Left lung (tissue), 10 donors: ENCODE results near the gene ABHD6. TPM values are rescaled to one million over a fixed set of nuclear protein-coding genes. Genes with fewer than 3 reads are reported as not detected.

Experiments used
- ATAC-seq: fragments of 200-7000 bp; cut with Tn5 transposase; one replicate; pipeline ENCODE4 v1.9.1; 2020; ENCODE audit warnings: moderate library complexity
- DNase-seq, 4 donors: peaks; one replicate each; pipeline ENCODE4 v3.0.0-alpha.2; 2013 to 2020
- H3K27ac ChIP-seq, 2 donors: fragments of 200-600 bp; sonication (generic) in 1 of 2; one replicate each; pipeline versions ENCODE4 v1.5.0 to v1.8.0; 2020 to 2021
- H3K27me3 ChIP-seq, 2 donors: fragments of 200-600 bp; sonication (generic) in 1 of 2; one replicate each; pipeline versions ENCODE4 v1.5.0 to v1.8.0; 2020 to 2021
- H3K36me3 ChIP-seq, 2 donors: fragments of 200-600 bp; sonication (generic) in 1 of 2; one replicate each; pipeline versions ENCODE4 v1.5.0 to v1.8.0; 2020 to 2021
- H3K4me1 ChIP-seq, 2 donors: fragments of 200-600 bp; one replicate each; pipeline ENCODE4 v1.8.0; 2021
- H3K4me3 ChIP-seq, 2 donors: fragments of 200-600 bp; sonication (generic) in 1 of 2; one replicate each; pipeline versions ENCODE4 v1.5.0 to v1.8.0; 2020 to 2021; ENCODE audit warnings: mild to moderate bottlenecking in 1 of 2
- H3K9me3 ChIP-seq, 2 donors: fragments of 200-600 bp; sonication (generic) in 1 of 2; one replicate each; pipeline versions ENCODE4 v1.5.0 to v1.8.0; 2020 to 2021
- intact Hi-C, 2 donors: fragments of 100-400 bp; cut with DNase I; formaldehyde crosslinking; loops; one replicate each; pipeline versions ENCODE4 v1.11.2 to v1.14.2; 2022
- polyA plus RNA-seq, 6 donors: library from polyadenylated mRNA; unstranded; fragments of 120-200 nt; gene quantifications; one replicate each; pipeline ENCODE4 v1.2.1, GENCODE V29; 2013; ENCODE audit not compliant: insufficient read length in 6 of 6
- total RNA-seq, 2 donors: library from RNA; stranded (reverse); fragmentation: NEBNext Ultra II Directional; extraction: Animal tissue kit (Norgen Biotek cat#: 25700); gene quantifications; one replicate each; pipeline ENCODE4 v1.2.1, GENCODE V29; 2021
- TF ChIP-seq, protein P1 (sequence below), 2 donors: fragments of 200-600 bp; sonication (generic) in 1 of 2; IDR thresholded peaks; one replicate each; pipeline versions ENCODE4 v1.5.0 to v1.8.0; 2021; ENCODE audit warnings: antibody characterized with exemption in 2 of 2
- donor health status: DM: no; HTN: yes; CAD: no.
- donor health status: DM: no; HTN: no; CAD: no.

Gene ABHD6
- total and polyA plus RNA-seq, 8 donors: 4.8 to 12.7 (median 8.2) TPM

GRCh38 chr3:58323529-58324390, 86.2 kb downstream of the ABHD6 start:
- H3K27me3 ChIP-seq: no peaks in the 10 kb centered on the region
- ATAC-seq (no peak), DNase-seq (no peak)
- peaks cover 0 to 9% of the 10 kb centered on the region in 2 donors for H3K4me1 ChIP-seq
- TF ChIP-seq, protein P1, sequence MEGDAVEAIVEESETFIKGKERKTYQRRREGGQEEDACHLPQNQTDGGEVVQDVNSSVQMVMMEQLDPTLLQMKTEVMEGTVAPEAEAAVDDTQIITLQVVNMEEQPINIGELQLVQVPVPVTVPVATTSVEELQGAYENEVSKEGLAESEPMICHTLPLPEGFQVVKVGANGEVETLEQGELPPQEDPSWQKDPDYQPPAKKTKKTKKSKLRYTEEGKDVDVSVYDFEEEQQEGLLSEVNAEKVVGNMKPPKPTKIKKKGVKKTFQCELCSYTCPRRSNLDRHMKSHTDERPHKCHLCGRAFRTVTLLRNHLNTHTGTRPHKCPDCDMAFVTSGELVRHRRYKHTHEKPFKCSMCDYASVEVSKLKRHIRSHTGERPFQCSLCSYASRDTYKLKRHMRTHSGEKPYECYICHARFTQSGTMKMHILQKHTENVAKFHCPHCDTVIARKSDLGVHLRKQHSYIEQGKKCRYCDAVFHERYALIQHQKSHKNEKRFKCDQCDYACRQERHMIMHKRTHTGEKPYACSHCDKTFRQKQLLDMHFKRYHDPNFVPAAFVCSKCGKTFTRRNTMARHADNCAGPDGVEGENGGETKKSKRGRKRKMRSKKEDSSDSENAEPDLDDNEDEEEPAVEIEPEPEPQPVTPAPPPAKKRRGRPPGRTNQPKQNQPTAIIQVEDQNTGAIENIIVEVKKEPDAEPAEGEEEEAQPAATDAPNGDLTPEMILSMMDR (IDR thresholded peaks at IDR 0.05): no peak
- H3K36me3 ChIP-seq: peaks cover 0 to 5% of the 10 kb centered on the region in 2 donors
- H3K9me3 ChIP-seq: no peaks in the 10 kb centered on the region
- H3K4me3 ChIP-seq: no peak overlapping the region
- no peak overlapping the region for H3K27ac ChIP-seq
- intact Hi-C loops: no loop called here

- no peaks in the 10 kb centered on the region for H3K9me3 ChIP-seq
- H3K4me3 ChIP-seq: no peak overlapping the region
- TF ChIP-seq, protein P1 (IDR thresholded peaks at IDR 0.05): no peak
- DNase-seq (no peak), ATAC-seq (no peak)
- intact Hi-C loops: no loop called here
- no peaks in the 10 kb centered on the region for H3K36me3 ChIP-seq
- H3K27me3 ChIP-seq: no peaks in the 10 kb centered on the region
- peaks cover 0 to 9% of the 10 kb centered on the region in 2 donors for H3K4me1 ChIP-seq
- peak overlapping the region in 1 of 2 donors; percentile 45 for H3K27ac ChIP-seq
Observed at GRCh38 chr3:58324391-58325390, 87.1 kb downstream of the ABHD6 start.

- H3K4me3 ChIP-seq: no peak overlapping the region
- TF ChIP-seq, protein P1 (IDR thresholded peaks at IDR 0.05): no peak
- no peaks in the 10 kb centered on the region for H3K9me3 ChIP-seq
- H3K36me3 ChIP-seq: no peaks in the 10 kb centered on the region
- ATAC-seq: no peak
- no peak for DNase-seq
- H3K27ac ChIP-seq: peak overlapping the region in 1 of 2 donors; percentile 45
- no peaks in the 10 kb centered on the region for H3K27me3 ChIP-seq
- H3K4me1 ChIP-seq: peaks cover 0 to 9% of the 10 kb centered on the region in 2 donors
- intact Hi-C loops: no loop called here
Observed at GRCh38 chr3:58325525-58325992, 88.0 kb downstream of the ABHD6 start.

GRCh38 chr3:58326267-58326900, 88.8 kb downstream of the ABHD6 start:
- Histone ChIP-seq H3K27ac (no peak overlapping the region), H3K4me1 (peaks cover 0 to 9% of the 10 kb centered on the region in 2 donors), H3K27me3 (no peaks in the 10 kb centered on the region), H3K36me3 (no peaks in the 10 kb centered on the region), H3K4me3 (no peak overlapping the region), H3K9me3 (no peaks in the 10 kb centered on the region)
- DNase-seq (no peak), ATAC-seq (no peak)
- TF ChIP-seq, protein P1 (IDR thresholded peaks at IDR 0.05): no peak
- intact Hi-C loops: no loop called here
